Measurements from ENCODE around the gene LIPI.
"Not testable (repeated sequence)": the region's sequence is repeated elsewhere in the genome, so short reads cannot be mapped to it uniquely, and the experiment has no call there.

LIPI gene

DNA sequence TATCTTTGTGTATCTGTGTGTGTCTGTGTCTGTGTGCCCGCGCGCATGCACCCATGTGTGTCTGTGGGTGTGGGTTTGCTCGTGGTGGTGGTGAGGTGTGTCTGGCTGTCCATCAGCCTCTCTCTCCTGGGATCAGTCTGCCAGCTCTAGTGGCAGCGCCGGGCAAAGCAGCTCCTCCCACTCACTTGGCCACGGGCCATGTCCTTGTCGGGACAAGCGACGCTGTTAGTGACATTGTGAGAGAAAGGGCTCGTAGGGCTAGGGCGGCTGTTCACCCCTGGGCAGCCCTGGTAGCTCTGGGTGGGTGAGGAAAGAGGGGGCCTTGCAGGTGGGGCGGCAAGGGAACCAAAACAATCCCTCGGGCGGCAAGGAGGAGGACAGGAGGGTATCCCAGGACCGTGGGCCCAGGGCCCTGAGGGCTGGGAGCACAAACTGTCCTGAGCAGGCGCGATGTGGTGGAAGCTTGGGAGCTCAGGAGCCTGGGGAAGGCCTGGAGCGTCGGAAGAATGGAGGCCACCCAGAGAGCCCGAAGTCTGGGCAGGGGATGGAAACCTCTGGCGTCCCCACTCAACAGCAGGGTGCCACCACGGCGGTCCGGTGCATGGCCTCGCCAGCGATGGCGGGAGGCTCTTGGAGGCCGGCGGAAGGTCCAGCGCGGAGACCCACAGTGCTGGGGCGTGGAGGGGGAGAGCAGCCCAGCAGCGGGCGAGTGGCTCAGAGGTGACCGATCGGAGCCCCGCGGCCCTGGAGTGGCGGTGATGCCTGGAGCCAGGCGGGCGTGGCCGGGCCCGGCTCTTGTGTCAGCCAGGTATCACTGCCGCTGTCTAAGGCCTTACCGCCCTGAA lies 140.5 kb downstream of the LIPI start:
- no peak for DNase-seq (ENCODE audit: low read depth)
- no peak overlapping the region for H3K4me3 ChIP-seq (ENCODE audit: low read length)
- TF ChIP-seq, protein P1, sequence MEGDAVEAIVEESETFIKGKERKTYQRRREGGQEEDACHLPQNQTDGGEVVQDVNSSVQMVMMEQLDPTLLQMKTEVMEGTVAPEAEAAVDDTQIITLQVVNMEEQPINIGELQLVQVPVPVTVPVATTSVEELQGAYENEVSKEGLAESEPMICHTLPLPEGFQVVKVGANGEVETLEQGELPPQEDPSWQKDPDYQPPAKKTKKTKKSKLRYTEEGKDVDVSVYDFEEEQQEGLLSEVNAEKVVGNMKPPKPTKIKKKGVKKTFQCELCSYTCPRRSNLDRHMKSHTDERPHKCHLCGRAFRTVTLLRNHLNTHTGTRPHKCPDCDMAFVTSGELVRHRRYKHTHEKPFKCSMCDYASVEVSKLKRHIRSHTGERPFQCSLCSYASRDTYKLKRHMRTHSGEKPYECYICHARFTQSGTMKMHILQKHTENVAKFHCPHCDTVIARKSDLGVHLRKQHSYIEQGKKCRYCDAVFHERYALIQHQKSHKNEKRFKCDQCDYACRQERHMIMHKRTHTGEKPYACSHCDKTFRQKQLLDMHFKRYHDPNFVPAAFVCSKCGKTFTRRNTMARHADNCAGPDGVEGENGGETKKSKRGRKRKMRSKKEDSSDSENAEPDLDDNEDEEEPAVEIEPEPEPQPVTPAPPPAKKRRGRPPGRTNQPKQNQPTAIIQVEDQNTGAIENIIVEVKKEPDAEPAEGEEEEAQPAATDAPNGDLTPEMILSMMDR (conservative IDR thresholded peaks at IDR 0.05; ENCODE audit: low read length): no peak

DNA sequence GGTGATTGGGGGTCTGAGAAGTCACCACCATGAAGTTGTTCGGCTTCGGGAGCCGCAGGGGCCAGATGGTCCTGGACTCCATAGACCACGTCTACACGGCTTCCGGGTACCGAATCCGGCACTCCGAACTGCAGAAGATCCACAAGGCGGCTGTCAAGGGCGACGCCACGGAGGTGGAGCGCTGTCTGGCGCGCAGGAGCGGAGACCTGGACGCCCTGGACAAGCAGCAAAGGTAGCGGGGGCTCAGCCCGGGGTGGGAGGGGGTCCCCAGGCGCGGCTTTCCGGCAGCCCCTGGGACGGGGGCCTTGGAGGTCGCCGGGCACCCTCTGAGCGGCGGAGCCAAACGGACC lies 146.5 kb downstream of the LIPI start:
- no peak overlapping the region for H3K4me3 ChIP-seq (ENCODE audit: low read length)
- no peak for DNase-seq (ENCODE audit: low read depth)
- TF ChIP-seq, protein P1 (conservative IDR thresholded peaks at IDR 0.05; ENCODE audit: low read length): no peak

DNA sequence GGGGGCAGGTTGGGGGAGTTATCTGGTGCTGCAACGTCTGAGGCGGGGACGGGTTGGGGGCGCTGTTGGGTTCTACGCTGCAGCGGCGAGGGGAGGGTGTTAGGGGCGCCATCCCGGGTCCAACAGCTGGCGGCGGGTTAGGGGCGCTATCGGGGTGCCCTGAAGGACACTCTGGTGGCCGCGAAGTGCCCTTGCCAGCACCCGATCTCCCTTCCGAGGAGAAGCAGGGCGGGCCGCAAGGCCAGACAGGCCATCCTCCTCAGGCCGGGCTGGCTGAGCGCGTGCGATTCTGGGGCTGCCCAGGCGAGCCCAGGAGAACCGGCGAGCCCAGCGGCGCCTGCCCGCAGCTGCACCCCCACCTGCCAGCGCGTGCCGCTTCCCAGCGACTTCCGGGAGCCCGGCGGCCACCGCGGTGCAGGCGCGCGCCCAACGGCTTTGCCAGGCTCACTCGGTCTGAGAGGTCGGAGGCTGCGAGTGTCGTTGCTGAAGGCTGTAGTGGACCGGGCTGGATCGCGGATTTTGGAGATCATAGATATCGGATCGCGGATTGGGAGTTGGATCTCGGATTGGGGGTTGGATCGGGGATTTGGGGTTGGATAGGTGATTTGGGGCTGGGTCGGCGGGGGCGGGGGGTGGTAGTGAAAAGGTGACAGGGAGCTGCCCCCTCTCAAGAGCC lies 147.0 kb downstream of the LIPI start:
- not testable (repeated sequence) for DNase-seq (ENCODE audit: low read depth); H3K4me3 ChIP-seq (ENCODE audit: low read length)

DNA sequence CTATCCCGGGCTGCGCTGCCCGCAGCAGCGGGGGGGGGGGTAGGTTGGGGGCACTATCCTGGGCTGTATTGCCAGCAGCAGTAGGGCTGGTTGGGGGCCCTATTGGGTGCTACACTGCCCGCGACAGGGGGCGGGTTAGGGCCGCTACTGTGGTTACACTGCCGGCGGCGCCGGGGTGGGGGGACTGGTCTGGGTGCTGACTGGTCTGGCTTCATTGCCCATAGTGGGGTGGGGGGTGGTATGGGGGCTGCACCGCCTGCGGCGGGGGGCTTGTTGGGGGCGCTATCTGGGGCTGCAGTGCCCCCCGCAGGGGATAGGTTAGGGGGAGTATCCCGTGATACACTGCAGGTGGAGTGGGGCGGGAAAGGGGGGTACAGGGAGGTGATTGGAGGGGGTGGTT lies 148.1 kb downstream of the LIPI start:
- DNase-seq (ENCODE audit: low read depth); H3K4me3 ChIP-seq (ENCODE audit: low read length): not testable (repeated sequence)

DNA sequence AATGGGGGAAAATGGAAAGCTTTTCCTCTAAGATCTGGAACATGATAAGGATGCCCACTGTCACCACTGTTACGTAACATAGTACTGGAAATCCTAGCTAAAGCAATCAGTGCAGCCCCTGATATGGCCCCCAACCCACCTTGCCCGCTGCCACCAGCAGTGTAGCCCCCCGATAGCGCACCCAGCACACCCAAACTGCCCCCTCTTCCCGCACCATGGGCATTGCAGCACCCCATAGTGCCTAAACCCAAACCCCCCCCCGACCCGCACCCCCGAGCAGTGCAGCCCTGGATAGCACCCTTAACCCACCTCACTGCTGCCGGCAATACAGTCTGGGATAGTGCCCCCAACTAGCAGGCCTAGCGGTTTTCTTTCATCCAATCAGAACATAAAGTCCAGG lies 148.9 kb downstream of the LIPI start:
- H3K4me3 ChIP-seq (ENCODE audit: low read length); DNase-seq (ENCODE audit: low read depth): not testable (repeated sequence)

DNA sequence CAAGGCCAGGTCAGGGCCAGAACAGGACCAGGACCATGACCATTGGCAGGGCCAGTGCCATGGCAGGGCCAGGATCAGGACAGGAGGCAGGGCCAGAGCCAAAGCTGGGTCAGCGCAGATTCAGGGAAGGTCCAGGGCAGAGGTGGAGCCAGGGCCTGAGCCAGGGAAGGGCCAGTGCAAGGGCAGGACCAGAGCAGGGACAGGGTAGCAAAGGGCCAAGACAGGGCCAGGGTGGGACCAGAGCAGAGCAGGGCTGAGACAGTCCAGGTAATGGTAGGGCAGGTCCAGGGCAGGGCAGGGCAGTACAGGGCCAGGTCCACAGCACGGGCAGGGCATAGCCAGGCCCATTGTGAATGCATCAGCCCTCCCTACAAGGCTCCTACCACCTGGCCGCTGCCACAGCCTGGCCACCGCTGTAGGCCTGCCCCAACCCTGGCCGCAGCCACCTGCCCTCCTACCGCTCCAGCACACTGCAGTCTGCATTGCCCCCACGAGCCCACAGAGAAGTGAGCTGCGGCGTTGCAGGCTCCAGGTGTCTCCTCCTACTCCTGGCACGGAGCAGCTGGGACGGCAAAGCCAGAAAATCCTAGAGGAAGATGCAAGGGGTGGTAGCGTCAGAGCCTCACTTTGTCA lies 151.6 kb downstream of the LIPI start:
- not testable (repeated sequence) for DNase-seq (ENCODE audit: low read depth); H3K4me3 ChIP-seq (ENCODE audit: low read length)
